HL-60 (cell line): ENCODE data around the gene HOXC12.

Experiments used
- POLR2AphosphoS5 ChIP-seq: IDR thresholded peaks from 2 replicates; pipeline ENCODE4 v1.6.1; 2012; ENCODE audit warnings: low read depth
- SPI1 ChIP-seq: IDR thresholded peaks from 2 replicates; pipeline ENCODE4 v1.6.1; 2012; ENCODE audit warnings: low read depth, mild to moderate bottlenecking, borderline replicate concordance
- TF ChIP-seq, protein P1 (sequence below): IDR thresholded peaks from one replicate; pipeline ENCODE4 v1.5.1; 2011; ENCODE audit warnings: low read length, control low read depth, inconsistent platforms; ENCODE audit not compliant: insufficient read depth
- TF ChIP-seq, protein P2 (sequence below): IDR thresholded peaks from 2 replicates; pipeline ENCODE4 v1.6.1; 2012; ENCODE audit warnings: low read depth; ENCODE audit not compliant: insufficient replicate concordance

DNA sequence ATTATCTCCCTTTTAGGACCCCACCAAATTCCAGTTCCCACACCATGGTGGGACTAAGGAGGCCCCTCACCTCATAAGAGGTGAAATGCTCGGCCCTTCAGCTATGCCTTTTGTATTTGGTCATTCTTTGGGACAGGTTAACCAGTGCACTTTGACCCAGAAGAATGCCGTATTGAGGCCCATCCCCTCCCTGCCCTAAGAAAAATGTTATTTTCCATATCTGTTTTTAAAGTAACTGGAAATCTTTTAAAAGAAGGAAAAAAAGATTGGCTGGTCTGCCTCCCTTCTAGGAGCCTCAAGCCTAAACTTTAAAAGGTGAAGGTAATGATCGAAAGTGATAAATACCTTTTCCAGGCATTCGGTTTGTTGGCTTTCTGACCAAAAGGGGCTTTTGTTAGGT lies 21.8 kb upstream of the HOXC12 start:
- TF ChIP-seq, protein P1, sequence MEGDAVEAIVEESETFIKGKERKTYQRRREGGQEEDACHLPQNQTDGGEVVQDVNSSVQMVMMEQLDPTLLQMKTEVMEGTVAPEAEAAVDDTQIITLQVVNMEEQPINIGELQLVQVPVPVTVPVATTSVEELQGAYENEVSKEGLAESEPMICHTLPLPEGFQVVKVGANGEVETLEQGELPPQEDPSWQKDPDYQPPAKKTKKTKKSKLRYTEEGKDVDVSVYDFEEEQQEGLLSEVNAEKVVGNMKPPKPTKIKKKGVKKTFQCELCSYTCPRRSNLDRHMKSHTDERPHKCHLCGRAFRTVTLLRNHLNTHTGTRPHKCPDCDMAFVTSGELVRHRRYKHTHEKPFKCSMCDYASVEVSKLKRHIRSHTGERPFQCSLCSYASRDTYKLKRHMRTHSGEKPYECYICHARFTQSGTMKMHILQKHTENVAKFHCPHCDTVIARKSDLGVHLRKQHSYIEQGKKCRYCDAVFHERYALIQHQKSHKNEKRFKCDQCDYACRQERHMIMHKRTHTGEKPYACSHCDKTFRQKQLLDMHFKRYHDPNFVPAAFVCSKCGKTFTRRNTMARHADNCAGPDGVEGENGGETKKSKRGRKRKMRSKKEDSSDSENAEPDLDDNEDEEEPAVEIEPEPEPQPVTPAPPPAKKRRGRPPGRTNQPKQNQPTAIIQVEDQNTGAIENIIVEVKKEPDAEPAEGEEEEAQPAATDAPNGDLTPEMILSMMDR = no peak
- TF ChIP-seq, protein P2, sequence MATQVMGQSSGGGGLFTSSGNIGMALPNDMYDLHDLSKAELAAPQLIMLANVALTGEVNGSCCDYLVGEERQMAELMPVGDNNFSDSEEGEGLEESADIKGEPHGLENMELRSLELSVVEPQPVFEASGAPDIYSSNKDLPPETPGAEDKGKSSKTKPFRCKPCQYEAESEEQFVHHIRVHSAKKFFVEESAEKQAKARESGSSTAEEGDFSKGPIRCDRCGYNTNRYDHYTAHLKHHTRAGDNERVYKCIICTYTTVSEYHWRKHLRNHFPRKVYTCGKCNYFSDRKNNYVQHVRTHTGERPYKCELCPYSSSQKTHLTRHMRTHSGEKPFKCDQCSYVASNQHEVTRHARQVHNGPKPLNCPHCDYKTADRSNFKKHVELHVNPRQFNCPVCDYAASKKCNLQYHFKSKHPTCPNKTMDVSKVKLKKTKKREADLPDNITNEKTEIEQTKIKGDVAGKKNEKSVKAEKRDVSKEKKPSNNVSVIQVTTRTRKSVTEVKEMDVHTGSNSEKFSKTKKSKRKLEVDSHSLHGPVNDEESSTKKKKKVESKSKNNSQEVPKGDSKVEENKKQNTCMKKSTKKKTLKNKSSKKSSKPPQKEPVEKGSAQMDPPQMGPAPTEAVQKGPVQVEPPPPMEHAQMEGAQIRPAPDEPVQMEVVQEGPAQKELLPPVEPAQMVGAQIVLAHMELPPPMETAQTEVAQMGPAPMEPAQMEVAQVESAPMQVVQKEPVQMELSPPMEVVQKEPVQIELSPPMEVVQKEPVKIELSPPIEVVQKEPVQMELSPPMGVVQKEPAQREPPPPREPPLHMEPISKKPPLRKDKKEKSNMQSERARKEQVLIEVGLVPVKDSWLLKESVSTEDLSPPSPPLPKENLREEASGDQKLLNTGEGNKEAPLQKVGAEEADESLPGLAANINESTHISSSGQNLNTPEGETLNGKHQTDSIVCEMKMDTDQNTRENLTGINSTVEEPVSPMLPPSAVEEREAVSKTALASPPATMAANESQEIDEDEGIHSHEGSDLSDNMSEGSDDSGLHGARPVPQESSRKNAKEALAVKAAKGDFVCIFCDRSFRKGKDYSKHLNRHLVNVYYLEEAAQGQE = no peak
- TF ChIP-seq SPI1 = no peak
- no peak for TF ChIP-seq POLR2AphosphoS5
